OCI-LY1 (cell line): ENCODE data around the gene CHEK2.
A peak's percentile ranks its signal among the peaks of the same experiment; 100 is the strongest.

Experiments used
- H2AFZ ChIP-seq: fragments of 200-600 bp; sonication (generic), shearing (Covaris generic); 2 replicates; pipeline ENCODE4 v1.6.0; 2014; ENCODE audit warnings: antibody characterized with exemption, mild to moderate bottlenecking, low read length
- H3F3A ChIP-seq: fragments of 200-600 bp; sonication (generic), shearing (Covaris generic); 2 replicates; pipeline ENCODE4 v1.6.0; 2014; ENCODE audit warnings: mild to moderate bottlenecking, antibody characterized with exemption, low read length, moderate library complexity; ENCODE audit not compliant: insufficient read depth
- H3K27ac ChIP-seq: fragments of 200-600 bp; sonication (generic); 2 replicates; pipeline ENCODE4 v1.5.1; 2014; ENCODE audit warnings: low read length, mixed run types, mild to moderate bottlenecking, low read depth; ENCODE audit not compliant: poor library complexity, severe bottlenecking
- H3K27me3 ChIP-seq: fragments of 200-600 bp; sonication (generic); 2 replicates; pipeline ENCODE4 v1.6.0; 2014; ENCODE audit warnings: antibody characterized with exemption, mild to moderate bottlenecking, low read length, moderate library complexity; ENCODE audit not compliant: insufficient read depth
- H3K36me3 ChIP-seq: fragments of 200-600 bp; sonication (generic); 2 replicates; pipeline ENCODE4 v1.6.1; 2014; ENCODE audit warnings: mild to moderate bottlenecking, antibody characterized with exemption, low read length, moderate library complexity, mixed read lengths; ENCODE audit not compliant: insufficient read depth
- H3K4me1 ChIP-seq: fragments of 200-600 bp; sonication (generic); 2 replicates; pipeline ENCODE4 v1.5.1; 2014; ENCODE audit warnings: mild to moderate bottlenecking, low read length, moderate library complexity; ENCODE audit not compliant: insufficient read depth, severe bottlenecking
- H3K4me2 ChIP-seq: fragments of 200-600 bp; sonication (generic), shearing (Covaris generic); 2 replicates; pipeline ENCODE4 v1.6.1; 2014; ENCODE audit warnings: low read length
- H3K4me3 ChIP-seq: fragments of 200-600 bp; sonication (generic); 2 replicates; pipeline ENCODE4 v1.5.1; 2014; ENCODE audit warnings: low read length, low read depth, mild to moderate bottlenecking, mixed read lengths; ENCODE audit not compliant: poor library complexity, severe bottlenecking
- H3K79me2 ChIP-seq: fragments of 200-600 bp; shearing (Covaris generic); 2 replicates; pipeline ENCODE4 v1.6.1; 2016; ENCODE audit warnings: mixed run types, low read length, mixed read lengths; ENCODE audit not compliant: insufficient read depth
- H3K9ac ChIP-seq: fragments of 200-600 bp; sonication (generic), shearing (Covaris generic); 2 replicates; pipeline ENCODE4 v1.6.1; 2014; ENCODE audit warnings: mild to moderate bottlenecking, low read length, mixed read lengths
- H3K9me2 ChIP-seq: fragments of 200-600 bp; sonication (generic), shearing (Covaris generic); 2 replicates; pipeline ENCODE4 v1.6.1; 2014; ENCODE audit warnings: low read depth, mild to moderate bottlenecking, low read length, mixed read lengths
- H3K9me3 ChIP-seq: fragments of 200-600 bp; shearing (Covaris generic); 2 replicates; pipeline ENCODE4 v1.6.1; 2014; ENCODE audit warnings: low read length, mixed read lengths
- H4K20me1 ChIP-seq: fragments of 200-600 bp; sonication (generic), shearing (Covaris generic); 2 replicates; pipeline ENCODE4 v1.6.0; 2016; ENCODE audit warnings: mild to moderate bottlenecking, low read length; ENCODE audit not compliant: insufficient read depth
- CTCF ChIP-seq: fragments of 200-600 bp; sonication (generic), shearing (Covaris generic); IDR thresholded peaks from 2 replicates; pipeline ENCODE4 v1.5.1; 2017; ENCODE audit warnings: mild to moderate bottlenecking, antibody characterized with exemption, low read length, moderate library complexity, mixed read lengths
- EZH2 ChIP-seq: fragments of 200-600 bp; sonication (generic), shearing (Covaris generic); IDR thresholded peaks from 2 replicates; pipeline ENCODE4 v1.8.0; 2017; ENCODE audit warnings: borderline replicate concordance, mixed run types, mild to moderate bottlenecking, antibody characterized with exemption, low read length, moderate library complexity, mixed read lengths

CHEK2 gene

GRCh38 chr22:28710107-28710506, 31.5 kb downstream of the CHEK2 start:
- no peaks in the 10 kb centered on the region for H3K9me3 ChIP-seq
- no peaks in the 10 kb centered on the region for H3K9me2 ChIP-seq
- peaks cover 10% of the 10 kb centered on the region for H3K4me1 ChIP-seq
- H2AFZ ChIP-seq: no peak overlapping the region
- no peak overlapping the region for H3K4me3 ChIP-seq
- peaks cover 43% of the 10 kb centered on the region; the same call in 1 of the 2 replicates for H3K36me3 ChIP-seq
- H3K9ac ChIP-seq: no peak overlapping the region
- H3K79me2 ChIP-seq: no peaks in the 10 kb centered on the region
- no peak overlapping the region for H3K27ac ChIP-seq
- no peaks in the 10 kb centered on the region for H3F3A ChIP-seq
- TF ChIP-seq CTCF (no peak), EZH2 (no peak)
- H3K27me3 ChIP-seq: no peaks in the 10 kb centered on the region
- H3K4me2 ChIP-seq: no peak overlapping the region
- no peaks in the 10 kb centered on the region for H4K20me1 ChIP-seq

GRCh38 chr22:28706845-28707244, 34.8 kb downstream of the CHEK2 start:
- no peak for TF ChIP-seq EZH2
- TF ChIP-seq CTCF: no peak
- Histone ChIP-seq H3K79me2 (no peaks in the 10 kb centered on the region), H3K9me2 (no peaks in the 10 kb centered on the region), H3K27me3 (no peaks in the 10 kb centered on the region), H3K9me3 (no peaks in the 10 kb centered on the region), H3K9ac (no peak overlapping the region), H4K20me1 (no peaks in the 10 kb centered on the region), H3K36me3 (peaks cover 52% of the 10 kb centered on the region), H2AFZ (no peak overlapping the region), H3K4me1 (peaks cover 14% of the 10 kb centered on the region), H3F3A (no peaks in the 10 kb centered on the region), H3K4me2 (no peak overlapping the region; the same call in 1 of the 2 replicates), H3K27ac (peak overlapping the region; percentile 22), H3K4me3 (no peak overlapping the region)

GRCh38 chr22:28703436-28703835, 38.2 kb downstream of the CHEK2 start:
- H3K9me3 ChIP-seq: no peaks in the 10 kb centered on the region
- H3K9ac ChIP-seq: no peak overlapping the region
- H3K4me3 ChIP-seq: no peak overlapping the region
- no peaks in the 10 kb centered on the region for H3K9me2 ChIP-seq
- no peaks in the 10 kb centered on the region for H3K79me2 ChIP-seq
- H4K20me1 ChIP-seq: no peaks in the 10 kb centered on the region
- H3K4me1 ChIP-seq: peaks cover 14% of the 10 kb centered on the region
- TF ChIP-seq EZH2 (no peak), CTCF (no peak)
- no peaks in the 10 kb centered on the region for H3K27me3 ChIP-seq
- peaks cover 36% of the 10 kb centered on the region for H3K36me3 ChIP-seq
- no peak overlapping the region for H2AFZ ChIP-seq
- H3F3A ChIP-seq: no peaks in the 10 kb centered on the region
- no peak overlapping the region for H3K27ac ChIP-seq
- H3K4me2 ChIP-seq: no peak overlapping the region
